Stomach (tissue), 9 donors: ENCODE measurements around the gene OTX2. TPM values are rescaled to one million over a fixed set of nuclear protein-coding genes. Genes with fewer than 3 reads are reported as not detected.

ENCODE experiments used
- DNase-seq, 2 donors: peaks; one replicate each; pipeline versions ENCODE4 v3.0.0 to v3.0.0-alpha.2; 2013 to 2019
- H3K27ac ChIP-seq, 5 donors: fragments of 200-600 bp in 4 of 5; sonication (generic) in 4 of 5; one replicate each; pipeline ENCODE4 v1.5.1; 2013 to 2019; ENCODE audit warnings: mild to moderate bottlenecking in 1 of 5, moderate library complexity in 1 of 5
- H3K27me3 ChIP-seq, 3 donors: fragments of 200-600 bp; sonication (generic); one replicate each; pipeline ENCODE4 v1.5.1; 2017 to 2019; ENCODE audit warnings: mixed run types in 1 of 3
- H3K36me3 ChIP-seq, 4 donors: fragments of 200-600 bp; sonication (generic); 1 replicate in 3 of 4; 2 replicates in 1 of 4; pipeline ENCODE4 v1.5.1; 2016 to 2019
- H3K4me1 ChIP-seq, 4 donors: fragments of 200-600 bp; sonication (generic); one replicate each; pipeline ENCODE4 v1.5.1; 2016 to 2019
- H3K4me3 ChIP-seq, 4 donors: fragments of 200-600 bp; sonication (generic) in 3 of 4; one replicate each; pipeline ENCODE4 v1.5.1; 2016 to 2019; ENCODE audit warnings: mild to moderate bottlenecking in 1 of 4
- H3K9me3 ChIP-seq, 4 donors: fragments of 200-600 bp; sonication (generic); one replicate each; pipeline ENCODE4 v1.5.1; 2016 to 2019
- EP300 ChIP-seq: sonication (generic); formaldehyde crosslinking; IDR thresholded peaks from one replicate; pipeline ENCODE4 v1.6.1; 2017; ENCODE audit warnings: antibody characterized with exemption
- POLR2A ChIP-seq, 4 donors: fragments of 450-650 bp; IDR thresholded peaks; one replicate each; pipeline ENCODE4 v1.6.1; 2016; ENCODE audit warnings: antibody characterized with exemption in 4 of 4, control low read depth in 2 of 4, mild to moderate bottlenecking in 1 of 4, moderate library complexity in 1 of 4
- POLR2AphosphoS5 ChIP-seq, 3 donors: sonication (generic); formaldehyde crosslinking; IDR thresholded peaks; one replicate each; pipeline ENCODE4 v1.6.1; 2016; ENCODE audit warnings: antibody characterized with exemption in 3 of 3
- WGBS, 5 donors: extraction: QIAGEN DNeasy Blood & Tissue Kit in 3 of 5; methylation state at CpG; one replicate each; pipeline versions ENCODE4 v1.1.5 to v1.1.7; 2013 to 2018; 5-methylcytosine and 5-hydroxymethylcytosine counted together
- intact Hi-C: fragments of 100-400 bp; cut with DNase I; formaldehyde crosslinking; loops from one replicate; pipeline ENCODE4 v1.15.1; 2023; ENCODE audit warnings: low total_unique reads
- polyA plus RNA-seq, 3 donors: library from polyadenylated mRNA; stranded (reverse); fragments of 200-250 nt; gene quantifications; one replicate each; pipeline ENCODE4 v1.2.3, GENCODE V29; 2013
- small RNA-seq, 4 donors: library from RNA; depleted of rRNA; stranded (forward); fragments of <200 nt; gene quantifications; one replicate each; pipeline ENCODE3, GENCODE V24; 2016
- total RNA-seq, 5 donors: library from RNA; depleted of rRNA; stranded (reverse); fragments of >200 nt; gene quantifications; one replicate each; pipeline versions ENCODE4 v1.1.0 to v1.2.3, GENCODE V29; 2014 to 2016
- TF ChIP-seq, protein P1 (sequence below), 7 experiments: fragments of 450-650 bp in 4 of 7; fragments of 200-600 bp in 3 of 7; sonication (generic) in 3 of 7; IDR thresholded peaks; one replicate each; pipeline ENCODE4 v1.5.1; 2016 to 2019; ENCODE audit warnings: antibody characterized with exemption in 7 of 7, control low read depth in 2 of 7, mild to moderate bottlenecking in 1 of 7
- donor health status: healthy with polysubstance abuse.
- donor health status: Bipolar disorder and iron deficiency.
- donor health status: healthy.

The OTX2 gene
- total and polyA plus RNA-seq, 8 donors: not detected

DNA sequence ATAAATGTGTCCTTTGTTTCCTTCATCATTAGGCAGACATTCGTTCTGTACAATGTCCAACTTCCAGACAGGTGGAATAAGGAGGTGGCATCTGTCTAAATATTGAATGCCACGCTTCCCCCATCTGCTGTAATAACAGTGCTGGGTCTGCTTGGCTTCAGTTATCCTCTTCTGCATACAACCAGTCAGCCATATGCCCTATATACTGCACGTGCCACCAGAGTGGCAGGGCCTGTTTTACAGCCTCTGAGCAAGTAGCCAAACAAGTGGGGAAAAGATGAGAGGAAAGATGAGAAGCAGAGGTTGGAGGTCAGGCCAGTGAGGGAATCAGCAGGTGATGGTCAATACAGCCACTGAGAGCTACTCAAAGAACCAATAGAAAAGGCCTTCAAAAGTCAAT is 55.4 kb downstream of the OTX2 start:
- WGBS, 5 donors: 48 to 64% (median 60%) methylated on average over 3 of the region's 3 CpGs
- TF ChIP-seq POLR2AphosphoS5 (IDR thresholded peaks at IDR 0.05) (no peak), POLR2A (IDR thresholded peaks at IDR 0.05) (no peak), EP300 (no peak)
- TF ChIP-seq, protein P1, sequence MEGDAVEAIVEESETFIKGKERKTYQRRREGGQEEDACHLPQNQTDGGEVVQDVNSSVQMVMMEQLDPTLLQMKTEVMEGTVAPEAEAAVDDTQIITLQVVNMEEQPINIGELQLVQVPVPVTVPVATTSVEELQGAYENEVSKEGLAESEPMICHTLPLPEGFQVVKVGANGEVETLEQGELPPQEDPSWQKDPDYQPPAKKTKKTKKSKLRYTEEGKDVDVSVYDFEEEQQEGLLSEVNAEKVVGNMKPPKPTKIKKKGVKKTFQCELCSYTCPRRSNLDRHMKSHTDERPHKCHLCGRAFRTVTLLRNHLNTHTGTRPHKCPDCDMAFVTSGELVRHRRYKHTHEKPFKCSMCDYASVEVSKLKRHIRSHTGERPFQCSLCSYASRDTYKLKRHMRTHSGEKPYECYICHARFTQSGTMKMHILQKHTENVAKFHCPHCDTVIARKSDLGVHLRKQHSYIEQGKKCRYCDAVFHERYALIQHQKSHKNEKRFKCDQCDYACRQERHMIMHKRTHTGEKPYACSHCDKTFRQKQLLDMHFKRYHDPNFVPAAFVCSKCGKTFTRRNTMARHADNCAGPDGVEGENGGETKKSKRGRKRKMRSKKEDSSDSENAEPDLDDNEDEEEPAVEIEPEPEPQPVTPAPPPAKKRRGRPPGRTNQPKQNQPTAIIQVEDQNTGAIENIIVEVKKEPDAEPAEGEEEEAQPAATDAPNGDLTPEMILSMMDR (IDR thresholded peaks at IDR 0.05): no peak
- intact Hi-C loops: no loop called here

DNA sequence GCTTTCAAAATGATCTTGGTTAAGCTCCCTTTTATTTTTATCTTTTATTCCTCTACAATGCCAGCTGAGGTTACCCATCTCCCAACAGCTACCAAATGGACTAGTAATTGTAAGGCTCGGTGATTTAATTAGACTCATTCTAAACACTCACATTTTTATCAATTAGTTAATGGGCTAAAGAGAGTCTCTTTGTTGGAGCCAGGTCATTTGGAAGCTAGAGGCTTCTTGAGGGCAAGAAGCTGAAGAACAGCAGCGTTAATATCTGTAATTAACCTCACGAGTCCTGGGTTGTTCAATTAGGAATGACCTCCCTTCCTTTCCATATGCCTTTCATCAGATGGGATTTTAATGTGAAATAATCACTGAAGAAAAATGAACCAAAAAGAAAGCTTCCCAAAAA is 56.9 kb downstream of the OTX2 start:
- H3K4me1 ChIP-seq: no peaks in the 10 kb centered on the region
- WGBS, 5 donors: 62 to 75% (median 67%) methylated on average over 3 of the region's 3 CpGs
- H3K27me3 ChIP-seq: peaks cover 0 to 18% (median 0%) of the 10 kb centered on the region in 3 donors
- H3K9me3 ChIP-seq: no peaks in the 10 kb centered on the region
- H3K4me3 ChIP-seq: no peak overlapping the region
- TF ChIP-seq POLR2AphosphoS5 (IDR thresholded peaks at IDR 0.05) (no peak), EP300 (no peak), POLR2A (IDR thresholded peaks at IDR 0.05) (no peak)
- TF ChIP-seq, protein P1 (IDR thresholded peaks at IDR 0.05): no peak
- no peaks in the 10 kb centered on the region for H3K36me3 ChIP-seq
- no peak overlapping the region for H3K27ac ChIP-seq
- intact Hi-C loops: no loop called here
- no peak for DNase-seq

More for the DNA sequence above, 55.4 kb downstream of the OTX2 start:
- DNase-seq: peak in 1 of 2 donors; percentile 7
- Histone ChIP-seq H3K4me3 (no peak overlapping the region), H3K4me1 (no peaks in the 10 kb centered on the region), H3K27ac (no peak overlapping the region), H3K36me3 (no peaks in the 10 kb centered on the region), H3K9me3 (no peaks in the 10 kb centered on the region), H3K27me3 (peaks cover 0 to 18% (median 0%) of the 10 kb centered on the region in 3 donors)

DNA sequence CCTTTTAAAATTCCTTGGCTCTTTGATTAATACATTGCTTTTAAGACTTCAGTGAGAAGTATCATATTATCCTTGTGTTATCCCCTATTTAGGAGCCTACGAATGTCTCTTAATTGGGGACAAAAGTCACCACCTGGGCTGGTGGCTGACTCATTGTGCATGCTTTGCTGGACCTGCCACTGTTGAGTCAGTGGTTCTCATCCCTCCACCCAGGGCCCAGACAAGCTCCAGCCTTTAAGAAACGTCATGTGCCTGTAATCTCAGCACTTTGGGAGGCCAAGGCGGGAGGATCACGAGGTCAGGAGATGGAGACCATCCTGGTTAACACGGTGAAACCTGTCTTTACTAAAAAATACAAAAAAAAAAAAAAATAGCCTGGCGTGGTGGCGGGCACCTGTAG is 57.9 kb downstream of the OTX2 start:
- 79 to 87% (median 84%) methylated on average over 7 of the region's 7 CpGs for WGBS, 5 donors
- H3K27me3 ChIP-seq: peaks cover 0 to 18% (median 0%) of the 10 kb centered on the region in 3 donors

DNA sequence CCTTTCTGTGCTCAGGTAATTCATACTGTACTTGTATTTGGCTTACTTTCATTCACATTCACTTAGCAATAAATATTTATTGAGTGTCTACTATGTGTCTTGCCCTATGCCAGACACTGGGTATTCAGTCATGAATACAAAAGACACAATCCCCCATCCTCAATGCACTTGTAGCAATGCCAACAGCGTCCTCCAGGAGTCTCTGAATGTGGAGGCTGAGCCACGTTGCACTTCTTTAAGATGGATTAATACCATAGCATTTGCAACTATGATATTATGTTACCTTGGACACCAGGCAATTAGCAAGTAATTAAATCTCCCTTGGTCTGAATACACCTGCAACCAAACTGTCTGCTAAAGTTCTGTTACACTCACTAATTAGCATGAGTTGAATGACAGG is 58.8 kb downstream of the OTX2 start:
- no peak for DNase-seq
- 38 to 56% (median 50%) methylated on average over 2 of the region's 2 CpGs for WGBS, 5 donors
- TF ChIP-seq, protein P1 (IDR thresholded peaks at IDR 0.05): no peak
- TF ChIP-seq POLR2AphosphoS5 (IDR thresholded peaks at IDR 0.05): no peak
- TF ChIP-seq EP300: no peak
- TF ChIP-seq POLR2A (IDR thresholded peaks at IDR 0.05): no peak
- no peak overlapping the region for H3K4me3 ChIP-seq
- H3K36me3 ChIP-seq: no peaks in the 10 kb centered on the region
- intact Hi-C loops: no loop called here
- no peaks in the 10 kb centered on the region for H3K4me1 ChIP-seq
- H3K9me3 ChIP-seq: no peaks in the 10 kb centered on the region
- no peak overlapping the region for H3K27ac ChIP-seq
- H3K27me3 ChIP-seq: peaks cover 0 to 18% (median 0%) of the 10 kb centered on the region in 3 donors

More for the DNA sequence above, 57.9 kb downstream of the OTX2 start:
- no peaks in the 10 kb centered on the region for H3K36me3 ChIP-seq
- no peak for DNase-seq
- intact Hi-C loops: no loop called here
- no peaks in the 10 kb centered on the region for H3K9me3 ChIP-seq
- TF ChIP-seq POLR2AphosphoS5 (IDR thresholded peaks at IDR 0.05) (no peak), EP300 (no peak), POLR2A (IDR thresholded peaks at IDR 0.05) (no peak)
- TF ChIP-seq, protein P1 (IDR thresholded peaks at IDR 0.05): no peak
- H3K27ac ChIP-seq: no peak overlapping the region
- H3K4me3 ChIP-seq: no peak overlapping the region
- H3K4me1 ChIP-seq: no peaks in the 10 kb centered on the region

Small RNA genes within 50 kb of the gene (small RNA-seq; reads per million reads assigned to genes)
- gene RN7SL461P (0 reads per million in 4 donors), gene RNU6-1204P (0 reads per million in 4 donors)

Other genes with a start within 250 kb of the OTX2 start
- 10 to 100 TPM in 3 of 5 donors, 1 to 10 TPM in 1, not detected in 1; 9.4 to 25.7 (median 15.9) TPM for gene TMEM260, start 230.7 kb downstream of the OTX2 start, total RNA-seq
- 1 to 10 TPM; 2.9 to 8.5 (median 2.9) TPM for gene TMEM260, start 230.7 kb downstream of the OTX2 start, polyA plus RNA-seq